GM19023 (cell line): Measurements from ENCODE around the gene SLC2A1.

Experiments used
- ATAC-seq: cut with Tn5 transposase; IDR thresholded peaks from one replicate; pipeline ENCODE4 v1.9.1; 2021; ENCODE audit warnings: mild to moderate bottlenecking, moderate library complexity; ENCODE audit not compliant: unreplicated experiment

The SLC2A1 gene

GRCh38 chr1:42961312-42962091 is 2.8 kb upstream of the SLC2A1 start:
- ATAC-seq: no peak

- ATAC-seq: no peak
Observed at GRCh38 chr1:42960566-42961311, 2.1 kb upstream of the SLC2A1 start.

GRCh38 chr1:42960122-42960390 is 1.4 kb upstream of the SLC2A1 start:
- no peak for ATAC-seq

GRCh38 chr1:42957880-42958487 is 684 bp downstream of the SLC2A1 start:
- peak; percentile 62 for ATAC-seq

GRCh38 chr1:42957229-42957879 is 1.3 kb downstream of the SLC2A1 start:
- ATAC-seq: no peak

GRCh38 chr1:42956739-42957138 is 1.9 kb downstream of the SLC2A1 start:
- no peak for ATAC-seq

- no peak for ATAC-seq
Observed at GRCh38 chr1:42955311-42956063, 3.2 kb downstream of the SLC2A1 start.

GRCh38 chr1:42953182-42954180 is 5.2 kb downstream of the SLC2A1 start:
- ATAC-seq: no peak

- ATAC-seq: no peak
Observed at GRCh38 chr1:42952303-42953001, 6.2 kb downstream of the SLC2A1 start.

GRCh38 chr1:42951588-42951987 is 7.1 kb downstream of the SLC2A1 start:
- ATAC-seq: no peak

GRCh38 chr1:42950116-42950481 is 8.6 kb downstream of the SLC2A1 start:
- ATAC-seq: no peak

- ATAC-seq: no peak
Observed at GRCh38 chr1:42949312-42950115, 9.2 kb downstream of the SLC2A1 start.

- no peak for ATAC-seq
Observed at GRCh38 chr1:42947965-42948732, 10.5 kb downstream of the SLC2A1 start.

- no peak for ATAC-seq
Observed at GRCh38 chr1:42947117-42947516, 11.6 kb downstream of the SLC2A1 start.

- no peak for ATAC-seq
Observed at GRCh38 chr1:42946120-42946898, 12.4 kb downstream of the SLC2A1 start.

GRCh38 chr1:42945164-42945563 is 13.5 kb downstream of the SLC2A1 start:
- ATAC-seq: no peak
